ENCODE data around the gene PPFIA4.

Gene PPFIA4

GRCh38 chr1:203104789-203105390, 78.6 kb downstream of the PPFIA4 start:
- no peak for DNase-seq

- no peak for DNase-seq
Measured at GRCh38 chr1:203112475-203112874, 86.2 kb downstream of the PPFIA4 start.

- DNase-seq = no peak
Measured at GRCh38 chr1:203113308-203113707, 87.0 kb downstream of the PPFIA4 start.

- DNase-seq = no peak
Measured at GRCh38 chr1:203114202-203114601, 87.9 kb downstream of the PPFIA4 start.

- no peak for DNase-seq
Measured at GRCh38 chr1:203116091-203116820, 90.0 kb downstream of the PPFIA4 start.

- no peak for DNase-seq
Measured at GRCh38 chr1:203117611-203118575, 91.6 kb downstream of the PPFIA4 start.

- DNase-seq = no peak
Measured at GRCh38 chr1:203120325-203121153, 94.2 kb downstream of the PPFIA4 start.

GRCh38 chr1:203121186-203122015, 95.1 kb downstream of the PPFIA4 start:
- DNase-seq = no peak

- no peak for DNase-seq
Measured at GRCh38 chr1:203122159-203122558, 95.9 kb downstream of the PPFIA4 start.

GRCh38 chr1:203124011-203124410, 97.7 kb downstream of the PPFIA4 start:
- no peak for DNase-seq

GRCh38 chr1:203124546-203125317, 98.4 kb downstream of the PPFIA4 start:
- no peak for DNase-seq

GRCh38 chr1:203126151-203126865, 100.0 kb downstream of the PPFIA4 start:
- DNase-seq = no peak

GRCh38 chr1:203126866-203127665, 100.8 kb downstream of the PPFIA4 start:
- no peak for DNase-seq

- no peak for DNase-seq
Measured at GRCh38 chr1:203127666-203128430, 101.6 kb downstream of the PPFIA4 start, which contains the start of gene ADORA1. ADORA1 (plus strand) TSS chr1:203127726; CDS start chr1:203128842, 1,116 bp downstream.

GRCh38 chr1:203128431-203128715, 102.1 kb downstream of the PPFIA4 start:
- DNase-seq = no peak

All from activated CD8-positive, alpha-beta memory T cell treated with anti-CD3 and anti-CD28 coated beads, Interleukin-2, amount 50 U/mL, for 4 hours (primary cell).